RWPE2 (cell line): Measurements from ENCODE around the gene CORT.

ENCODE experiments used
- ATAC-seq: fragments of 200-7000 bp; cut with Tn5 transposase; 3 replicates; pipeline ENCODE4 v1.9.1; 2021; ENCODE audit warnings: low read depth
- DNase-seq: peaks from one replicate; pipeline ENCODE4 v3.0.0-alpha.2; 2020; ENCODE audit warnings: low spot score
- H3K27ac ChIP-seq: fragments of 450-650 bp; 2 replicates; pipeline ENCODE4 v1.5.1; 2017; ENCODE audit warnings: mild to moderate bottlenecking; ENCODE audit not compliant: poor library complexity, severe bottlenecking
- H3K27me3 ChIP-seq: fragments of 250-450 bp; sonication (Bioruptor Pico); 2 replicates; pipeline ENCODE4 v1.5.1; 2021; ENCODE audit warnings: mild to moderate bottlenecking, moderate library complexity; ENCODE audit not compliant: insufficient read depth, poor library complexity, severe bottlenecking
- H3K36me3 ChIP-seq: fragments of 250-450 bp; sonication (Bioruptor Pico); 2 replicates; pipeline ENCODE4 v1.5.1; 2020; ENCODE audit warnings: low read depth, mild to moderate bottlenecking, moderate library complexity
- H3K4me1 ChIP-seq: fragments of 250-450 bp; sonication (Bioruptor Pico); 2 replicates; pipeline ENCODE4 v1.5.1; 2021; ENCODE audit warnings: mild to moderate bottlenecking, moderate library complexity; ENCODE audit not compliant: insufficient read depth, poor library complexity, severe bottlenecking
- H3K4me3 ChIP-seq: fragments of 250-450 bp; sonication (Bioruptor Pico); 2 replicates; pipeline ENCODE4 v1.5.1; 2021; ENCODE audit warnings: mild to moderate bottlenecking, moderate library complexity; ENCODE audit not compliant: severe bottlenecking
- H3K9me3 ChIP-seq: fragments of 250-450 bp; sonication (Bioruptor Pico); 2 replicates; pipeline ENCODE4 v1.5.1; 2021; ENCODE audit warnings: mild to moderate bottlenecking, moderate library complexity; ENCODE audit not compliant: severe bottlenecking
- TF ChIP-seq, protein P1 (sequence below): fragments of 450-650 bp; IDR thresholded peaks from one replicate; pipeline ENCODE4 v1.5.1; 2017; ENCODE audit warnings: mild to moderate bottlenecking, moderate library complexity; ENCODE audit not compliant: poor library complexity, severe bottlenecking

Gene CORT

DNA sequence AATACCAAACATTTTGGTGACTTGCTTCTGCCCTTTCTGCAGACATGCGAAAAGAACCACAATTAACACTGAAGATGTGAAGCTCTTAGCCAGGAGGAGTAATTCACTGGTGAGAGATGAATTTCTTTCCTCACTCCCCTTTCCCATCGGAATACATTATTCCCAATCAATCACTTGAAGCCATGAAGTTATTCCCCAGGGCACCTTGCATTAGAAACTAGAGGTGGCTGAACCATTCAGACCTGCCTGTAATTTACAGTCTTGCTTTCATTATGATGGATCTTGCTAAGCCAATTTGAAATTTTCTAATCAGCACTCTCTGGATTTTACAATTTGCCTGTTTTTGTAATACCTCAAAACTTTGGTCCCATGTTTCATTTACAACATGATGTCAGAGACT, 9.5 kb upstream of the CORT start:
- no peaks in the 10 kb centered on the region for H3K27me3 ChIP-seq
- no peak overlapping the region for H3K4me3 ChIP-seq
- H3K27ac ChIP-seq, result no peak overlapping the region
- DNase-seq (no peak), ATAC-seq (no peak)
- peaks cover 14% of the 10 kb centered on the region for H3K36me3 ChIP-seq
- no peaks in the 10 kb centered on the region for H3K9me3 ChIP-seq
- no peaks in the 10 kb centered on the region for H3K4me1 ChIP-seq
- TF ChIP-seq, protein P1, sequence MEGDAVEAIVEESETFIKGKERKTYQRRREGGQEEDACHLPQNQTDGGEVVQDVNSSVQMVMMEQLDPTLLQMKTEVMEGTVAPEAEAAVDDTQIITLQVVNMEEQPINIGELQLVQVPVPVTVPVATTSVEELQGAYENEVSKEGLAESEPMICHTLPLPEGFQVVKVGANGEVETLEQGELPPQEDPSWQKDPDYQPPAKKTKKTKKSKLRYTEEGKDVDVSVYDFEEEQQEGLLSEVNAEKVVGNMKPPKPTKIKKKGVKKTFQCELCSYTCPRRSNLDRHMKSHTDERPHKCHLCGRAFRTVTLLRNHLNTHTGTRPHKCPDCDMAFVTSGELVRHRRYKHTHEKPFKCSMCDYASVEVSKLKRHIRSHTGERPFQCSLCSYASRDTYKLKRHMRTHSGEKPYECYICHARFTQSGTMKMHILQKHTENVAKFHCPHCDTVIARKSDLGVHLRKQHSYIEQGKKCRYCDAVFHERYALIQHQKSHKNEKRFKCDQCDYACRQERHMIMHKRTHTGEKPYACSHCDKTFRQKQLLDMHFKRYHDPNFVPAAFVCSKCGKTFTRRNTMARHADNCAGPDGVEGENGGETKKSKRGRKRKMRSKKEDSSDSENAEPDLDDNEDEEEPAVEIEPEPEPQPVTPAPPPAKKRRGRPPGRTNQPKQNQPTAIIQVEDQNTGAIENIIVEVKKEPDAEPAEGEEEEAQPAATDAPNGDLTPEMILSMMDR, result no peak

DNA sequence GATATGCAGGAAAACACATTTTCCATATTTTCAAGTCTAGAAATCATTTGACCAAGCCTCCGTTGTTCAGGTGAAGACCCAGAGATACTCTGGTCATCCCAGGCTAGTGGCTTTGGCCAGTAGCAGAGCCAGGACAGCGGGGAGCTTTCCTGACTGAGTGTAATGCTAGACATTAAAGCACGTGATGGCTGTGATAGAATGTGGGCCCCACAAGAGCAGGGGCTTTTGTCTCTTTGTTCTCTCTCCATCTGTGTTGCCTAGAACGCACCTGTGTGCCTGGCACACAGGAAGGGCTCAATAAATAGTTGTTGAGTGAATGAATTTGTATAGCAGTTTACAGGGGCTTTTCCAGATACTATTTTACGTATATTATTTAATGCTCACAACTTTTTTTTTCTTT, 9.0 kb upstream of the CORT start:
- Histone ChIP-seq H3K27ac (no peak overlapping the region), H3K9me3 (no peaks in the 10 kb centered on the region), H3K27me3 (no peaks in the 10 kb centered on the region), H3K4me3 (no peak overlapping the region), H3K36me3 (peaks cover 14% of the 10 kb centered on the region), H3K4me1 (no peaks in the 10 kb centered on the region)
- DNase-seq (no peak), ATAC-seq (no peak)
- TF ChIP-seq, protein P1, result no peak

DNA sequence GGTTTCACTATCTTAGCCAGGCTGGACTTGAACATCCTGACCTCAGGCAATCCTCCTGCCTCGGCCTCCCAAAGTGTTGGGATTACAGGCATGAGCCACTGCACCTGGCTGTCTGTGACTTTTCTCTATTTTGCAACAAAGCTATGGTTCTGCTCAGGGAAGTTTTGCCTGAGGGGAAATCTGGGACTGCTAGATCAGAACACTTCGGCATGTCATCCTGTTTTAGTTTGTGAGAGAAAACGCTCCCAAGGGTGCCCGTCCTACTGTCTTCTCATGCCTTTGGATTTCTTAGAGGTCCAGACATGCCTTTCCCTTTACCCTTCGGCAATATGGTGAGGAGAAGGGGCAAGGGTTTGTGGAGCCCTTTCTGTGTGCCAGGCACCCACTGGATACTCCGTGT, 5.6 kb upstream of the CORT start:
- no peaks in the 10 kb centered on the region for H3K4me1 ChIP-seq
- TF ChIP-seq, protein P1, result no peak
- H3K27me3 ChIP-seq, result no peaks in the 10 kb centered on the region
- H3K9me3 ChIP-seq, result no peaks in the 10 kb centered on the region
- no peak for DNase-seq
- peaks cover 14% of the 10 kb centered on the region for H3K36me3 ChIP-seq
- no peak overlapping the region for H3K27ac ChIP-seq
- no peak for ATAC-seq
- no peak overlapping the region for H3K4me3 ChIP-seq

DNA sequence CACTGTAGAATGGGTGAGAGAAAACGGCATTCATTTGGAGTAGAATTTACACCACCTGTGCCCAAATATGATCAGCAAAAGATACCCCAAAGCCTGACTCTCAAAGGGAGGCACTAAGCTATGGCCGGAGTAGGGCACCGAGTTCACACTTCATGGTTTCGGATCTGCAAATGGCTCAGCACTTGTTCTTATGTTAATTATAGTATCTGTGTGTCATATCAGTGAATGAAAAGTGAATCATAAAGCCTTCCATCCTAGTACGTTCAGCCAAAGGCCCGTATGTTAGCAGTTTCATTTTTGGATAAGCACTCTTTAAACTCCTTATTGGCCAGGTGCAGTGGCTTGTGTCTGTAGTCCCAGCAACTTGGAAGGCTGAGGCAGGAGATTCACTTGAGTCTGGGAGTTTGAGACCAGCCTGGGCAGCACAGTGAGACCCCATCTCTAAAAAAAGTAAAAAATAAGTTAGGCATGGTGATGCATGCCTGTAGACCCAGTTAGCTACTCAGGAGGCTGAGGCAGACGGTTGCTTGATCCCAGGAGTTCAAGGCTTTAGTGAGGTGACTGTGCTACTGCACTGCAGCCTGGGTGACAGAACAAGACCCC, 4.9 kb upstream of the CORT start:
- DNase-seq (no peak), ATAC-seq (peak; percentile 35; the same call in 2 of the 3 replicates)
- Histone ChIP-seq H3K27me3 (no peaks in the 10 kb centered on the region), H3K27ac (no peak overlapping the region), H3K4me3 (no peak overlapping the region), H3K9me3 (no peaks in the 10 kb centered on the region), H3K4me1 (no peaks in the 10 kb centered on the region), H3K36me3 (peaks cover 14% of the 10 kb centered on the region)
- TF ChIP-seq, protein P1, result no peak

DNA sequence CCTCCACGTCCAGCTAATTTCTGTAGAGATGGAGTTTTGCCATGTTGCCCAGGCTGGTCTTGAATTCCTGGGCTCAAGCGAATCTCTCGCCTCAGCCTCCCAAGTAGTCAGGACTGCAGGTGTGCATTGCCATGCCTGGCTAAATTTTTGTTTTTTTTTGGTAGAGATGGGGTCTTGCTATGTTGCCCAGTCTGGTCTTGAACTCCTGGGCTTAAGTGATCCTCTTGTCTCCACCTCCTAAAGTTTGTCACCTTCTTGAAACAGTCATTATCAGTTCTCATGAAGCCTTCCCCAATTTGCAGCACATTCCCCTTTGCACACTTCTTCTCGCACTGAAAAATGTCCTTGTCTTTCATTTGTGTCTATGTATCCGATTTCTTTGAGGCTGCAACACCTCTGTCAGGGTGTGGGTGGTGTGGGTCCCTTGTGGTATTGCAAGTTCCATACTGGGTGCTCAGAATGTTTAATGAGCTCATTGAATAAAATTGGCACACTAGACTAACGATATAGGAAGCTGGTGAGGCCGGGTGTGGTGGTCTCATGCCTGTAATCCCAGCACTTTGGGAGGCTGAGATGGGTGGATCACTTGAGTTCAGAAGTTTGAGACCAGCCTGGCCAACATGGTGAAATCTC, 2.9 kb upstream of the CORT start:
- TF ChIP-seq, protein P1, result no peak
- ATAC-seq, result no peak
- Histone ChIP-seq H3K9me3 (no peaks in the 10 kb centered on the region), H3K27me3 (no peaks in the 10 kb centered on the region), H3K36me3 (peaks cover 12% of the 10 kb centered on the region), H3K4me1 (no peaks in the 10 kb centered on the region), H3K4me3 (no peak overlapping the region), H3K27ac (no peak overlapping the region)
- DNase-seq, result no peak
